Stomach smooth muscle (tissue), 2 donors: ENCODE data around the gene TENM4.

Source experiments
- H3K27ac ChIP-seq: one replicate; pipeline ENCODE4 v1.7.0; 2013; ENCODE audit warnings: mild to moderate bottlenecking, low read length, inconsistent platforms
- H3K27me3 ChIP-seq, 2 donors: one replicate each; pipeline ENCODE4 v1.7.0; 2013; ENCODE audit warnings: low read length in 2 of 2; ENCODE audit not compliant: insufficient read depth in 2 of 2, control insufficient read depth in 1 of 2
- H3K36me3 ChIP-seq, 2 donors: one replicate each; pipeline ENCODE4 v1.7.0; 2013; ENCODE audit warnings: low read length in 2 of 2; ENCODE audit not compliant: control insufficient read depth in 2 of 2, insufficient read depth in 2 of 2
- H3K4me1 ChIP-seq: one replicate; pipeline ENCODE4 v1.7.0; 2013; ENCODE audit warnings: low read length; ENCODE audit not compliant: control insufficient read depth, insufficient read depth
- H3K4me3 ChIP-seq, 2 donors: one replicate each; pipeline ENCODE4 v1.7.0; 2013; ENCODE audit warnings: low read length in 2 of 2
- H3K9ac ChIP-seq, 2 donors: one replicate each; pipeline ENCODE4 v1.7.0; 2013; ENCODE audit warnings: low read length in 2 of 2, mild to moderate bottlenecking in 1 of 2
- H3K9me3 ChIP-seq, 2 donors: one replicate each; pipeline ENCODE4 v1.7.0; 2013; ENCODE audit warnings: low read length in 2 of 2; ENCODE audit not compliant: control insufficient read depth in 2 of 2
- donor health status: healthy.
- donor health status: Pancreatic carcinoma.

Gene TENM4

DNA sequence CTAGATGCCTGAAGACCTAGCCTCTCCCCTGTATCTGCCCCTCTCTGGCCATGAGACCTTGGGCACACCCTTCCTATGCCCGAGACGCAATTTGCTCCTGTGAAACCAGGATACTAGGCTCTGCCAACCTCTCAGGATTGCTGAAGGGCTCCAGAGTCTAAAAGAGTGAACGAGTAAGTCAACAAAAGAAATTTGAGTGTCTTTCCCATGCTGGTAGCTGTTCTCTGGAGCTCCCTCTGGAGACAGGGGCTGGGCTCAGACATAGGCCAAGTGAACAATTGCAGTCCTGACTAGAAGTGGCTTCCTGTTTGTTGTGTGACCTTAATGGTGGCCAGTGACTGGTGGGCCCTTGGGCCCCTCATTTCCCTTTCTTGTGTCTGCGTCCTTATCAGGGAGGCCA lies 677.2 kb downstream of the TENM4 start:
- Histone ChIP-seq H3K4me1 (no peaks in the 10 kb centered on the region), H3K36me3 (no peaks in the 10 kb centered on the region), H3K27me3 (no peaks in the 10 kb centered on the region), H3K4me3 (no peak overlapping the region), H3K27ac (no peak overlapping the region), H3K9ac (no peak overlapping the region), H3K9me3 (no peaks in the 10 kb centered on the region)

DNA sequence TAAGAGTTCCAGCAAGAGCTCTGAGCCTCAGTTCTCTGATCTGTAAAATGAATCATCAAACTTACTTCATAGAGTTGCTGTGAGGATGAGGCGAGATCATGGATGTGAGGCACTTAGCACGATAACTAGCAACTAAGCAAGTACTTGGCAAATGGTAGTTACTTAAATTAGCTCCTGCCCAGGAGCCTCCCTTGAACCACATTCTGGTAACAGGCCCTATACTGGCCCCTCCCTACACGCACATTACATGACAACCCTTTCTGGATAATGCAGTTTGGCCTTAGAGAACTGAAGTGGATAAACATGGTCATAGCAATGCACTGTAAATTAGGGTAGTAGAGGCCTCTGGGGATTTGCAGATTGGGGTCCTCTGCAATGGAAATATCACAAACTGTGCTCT lies 678.7 kb downstream of the TENM4 start:
- no peaks in the 10 kb centered on the region for H3K9me3 ChIP-seq
- H3K27ac ChIP-seq: no peak overlapping the region
- H3K9ac ChIP-seq: no peak overlapping the region
- H3K27me3 ChIP-seq: no peaks in the 10 kb centered on the region
- H3K36me3 ChIP-seq: no peaks in the 10 kb centered on the region
- no peaks in the 10 kb centered on the region for H3K4me1 ChIP-seq
- no peak overlapping the region for H3K4me3 ChIP-seq

DNA sequence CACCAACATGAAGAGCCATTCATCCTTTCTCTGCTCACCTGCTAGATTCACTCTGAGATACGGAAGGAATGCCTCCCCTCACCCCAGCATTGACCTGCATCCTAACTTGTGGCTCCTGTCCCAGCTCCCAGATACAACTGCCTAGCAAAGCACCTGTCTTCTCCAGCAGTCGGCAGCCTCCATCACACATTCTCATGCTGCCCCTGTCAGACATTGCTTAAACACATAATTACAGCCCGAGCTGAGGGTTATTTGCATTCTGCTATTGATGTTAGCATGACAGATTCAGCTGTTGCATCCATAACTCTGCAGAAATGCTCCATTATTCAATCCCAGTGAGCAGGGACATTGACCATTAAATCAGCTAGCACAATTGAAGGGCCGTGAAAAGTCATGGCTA lies 681.8 kb downstream of the TENM4 start:
- no peaks in the 10 kb centered on the region for H3K4me1 ChIP-seq
- H3K4me3 ChIP-seq: no peak overlapping the region
- no peaks in the 10 kb centered on the region for H3K36me3 ChIP-seq
- H3K27me3 ChIP-seq: peaks cover 0 to 2% of the 10 kb centered on the region in 2 donors
- H3K9ac ChIP-seq: no peak overlapping the region
- H3K27ac ChIP-seq: no peak overlapping the region
- H3K9me3 ChIP-seq: no peaks in the 10 kb centered on the region

DNA sequence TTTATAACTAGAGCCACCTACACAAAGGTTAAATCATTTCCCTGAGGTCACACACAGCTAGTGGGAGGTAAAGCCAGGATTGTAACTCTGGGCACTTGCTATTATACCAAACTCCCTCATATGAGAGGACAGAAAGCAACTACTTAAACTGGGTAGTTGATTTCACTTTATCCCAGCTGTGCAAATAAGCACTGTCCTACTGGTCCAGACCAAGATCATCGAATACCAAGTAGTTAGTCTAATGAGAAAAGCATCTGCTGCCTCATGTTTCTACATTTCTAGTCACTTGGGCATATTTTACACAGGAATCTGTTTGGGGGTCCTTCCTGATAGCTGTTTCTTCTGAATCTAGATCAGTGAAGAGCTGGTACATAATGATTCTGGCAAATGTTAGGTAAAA lies 687.5 kb downstream of the TENM4 start:
- Histone ChIP-seq H3K9ac (no peak overlapping the region), H3K4me3 (no peak overlapping the region), H3K27me3 (peaks cover 2% of the 10 kb centered on the region in 2 donors), H3K9me3 (no peaks in the 10 kb centered on the region), H3K27ac (no peak overlapping the region), H3K36me3 (no peaks in the 10 kb centered on the region), H3K4me1 (no peaks in the 10 kb centered on the region)

DNA sequence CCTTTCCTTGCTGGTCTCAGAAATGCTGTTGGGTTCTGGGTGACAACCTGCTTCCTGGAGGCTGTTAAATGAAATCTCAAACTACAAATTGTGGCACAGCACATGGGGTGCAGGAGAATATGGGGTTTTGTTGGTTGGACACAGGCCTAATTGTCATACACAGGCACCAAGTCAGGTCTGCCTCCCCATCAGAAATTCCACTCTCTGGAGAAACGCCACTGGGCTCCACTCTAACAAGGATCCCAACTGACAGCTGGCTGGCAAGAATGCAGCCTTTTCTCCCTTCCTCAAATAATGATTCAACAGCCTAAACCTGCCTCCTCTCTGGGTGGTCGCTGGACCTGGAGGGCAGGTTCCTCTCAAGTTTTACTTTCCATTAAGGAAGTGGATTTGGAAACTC lies 688.3 kb downstream of the TENM4 start:
- Histone ChIP-seq H3K9ac (no peak overlapping the region), H3K4me3 (no peak overlapping the region), H3K36me3 (no peaks in the 10 kb centered on the region), H3K9me3 (no peaks in the 10 kb centered on the region), H3K27me3 (peaks cover 2% of the 10 kb centered on the region in 2 donors), H3K27ac (no peak overlapping the region), H3K4me1 (no peaks in the 10 kb centered on the region)

DNA sequence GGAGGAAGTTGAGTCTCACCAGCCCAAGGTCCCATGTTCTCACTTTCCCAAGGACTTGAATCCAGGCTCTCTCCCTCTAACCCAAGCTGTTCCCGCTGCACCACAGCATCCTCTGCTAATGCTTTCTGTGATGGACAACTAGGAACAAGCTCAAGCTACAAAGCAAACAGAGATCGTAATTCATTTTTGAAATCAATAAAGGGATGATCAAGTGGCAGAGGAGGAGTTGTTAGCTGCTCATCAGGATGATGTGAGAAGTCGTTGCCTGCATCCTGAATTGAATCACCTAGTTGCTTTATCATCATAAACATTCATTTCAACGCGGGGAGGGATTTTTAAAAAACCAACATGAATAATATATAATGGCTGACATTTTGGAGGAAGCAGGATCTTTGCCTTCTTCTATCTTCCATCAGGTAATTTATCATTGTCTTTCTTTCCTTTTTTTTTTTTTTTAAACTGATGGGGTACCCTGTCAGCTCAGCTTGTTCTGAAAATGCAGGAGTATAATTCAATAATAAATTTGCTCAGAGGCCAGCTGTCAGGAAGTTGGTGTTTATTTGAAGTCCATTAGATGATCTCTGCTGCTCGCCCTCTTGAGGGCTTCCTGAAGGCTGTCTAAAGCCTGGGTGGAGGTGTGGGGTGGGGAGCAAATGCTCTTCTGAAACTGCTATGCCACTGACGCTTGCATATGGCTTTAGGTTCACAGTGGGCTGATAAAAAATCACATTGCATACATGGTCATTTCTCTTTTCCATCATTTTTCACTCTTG lies 691.7 kb downstream of the TENM4 start:
- no peaks in the 10 kb centered on the region for H3K36me3 ChIP-seq
- no peak overlapping the region for H3K4me3 ChIP-seq
- peaks cover 0 to 4% of the 10 kb centered on the region in 2 donors for H3K27me3 ChIP-seq
- H3K9ac ChIP-seq: no peak overlapping the region
- no peaks in the 10 kb centered on the region for H3K9me3 ChIP-seq
- H3K4me1 ChIP-seq: no peaks in the 10 kb centered on the region
- H3K27ac ChIP-seq: no peak overlapping the region

DNA sequence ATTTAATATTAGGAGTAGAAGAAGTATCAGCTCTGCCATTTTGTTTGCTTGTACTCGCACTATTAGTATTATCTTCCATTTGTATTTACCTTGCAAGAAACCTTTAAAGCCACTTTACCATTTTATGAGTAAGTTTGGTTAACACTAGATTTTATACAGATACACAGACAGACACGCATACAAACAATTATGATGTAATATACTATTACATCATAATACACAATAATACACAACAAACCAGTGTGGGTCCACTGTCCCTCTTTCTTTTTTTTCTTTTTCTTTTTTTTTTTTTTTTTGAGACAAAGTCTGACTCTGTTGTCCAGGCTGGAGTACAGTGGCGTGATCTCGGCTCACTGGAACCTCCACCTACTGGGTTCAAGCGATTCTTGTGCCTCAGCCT lies 695.9 kb downstream of the TENM4 start:
- Histone ChIP-seq H3K27me3 (peaks cover 0 to 4% of the 10 kb centered on the region in 2 donors), H3K36me3 (no peaks in the 10 kb centered on the region), H3K9me3 (no peaks in the 10 kb centered on the region), H3K4me1 (peaks cover 2% of the 10 kb centered on the region), H3K27ac (no peak overlapping the region), H3K4me3 (no peak overlapping the region), H3K9ac (no peak overlapping the region)

DNA sequence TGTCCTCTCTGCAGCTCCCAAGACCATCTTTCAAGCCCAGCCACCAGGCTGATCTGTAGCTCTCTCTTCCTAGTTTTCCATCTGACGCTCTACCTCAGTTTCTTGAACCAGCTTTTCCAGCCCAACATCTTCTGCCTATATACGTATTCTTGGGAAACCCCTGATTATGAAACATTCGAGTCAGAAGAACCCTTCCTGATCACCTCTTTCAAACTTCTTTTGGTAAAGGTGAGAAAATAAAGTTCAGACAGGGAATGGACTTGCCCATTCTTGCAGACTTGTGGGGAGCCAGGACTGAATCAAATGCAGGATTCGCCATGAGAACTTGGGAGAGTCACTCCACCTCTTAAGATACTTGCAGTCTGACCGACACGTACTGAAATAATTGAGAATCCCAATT lies 696.6 kb downstream of the TENM4 start:
- H3K9ac ChIP-seq: no peak overlapping the region
- no peaks in the 10 kb centered on the region for H3K36me3 ChIP-seq
- H3K4me1 ChIP-seq: peaks cover 2% of the 10 kb centered on the region
- H3K27ac ChIP-seq: no peak overlapping the region
- H3K4me3 ChIP-seq: no peak overlapping the region
- H3K27me3 ChIP-seq: peaks cover 0 to 4% of the 10 kb centered on the region in 2 donors
- H3K9me3 ChIP-seq: no peaks in the 10 kb centered on the region

DNA sequence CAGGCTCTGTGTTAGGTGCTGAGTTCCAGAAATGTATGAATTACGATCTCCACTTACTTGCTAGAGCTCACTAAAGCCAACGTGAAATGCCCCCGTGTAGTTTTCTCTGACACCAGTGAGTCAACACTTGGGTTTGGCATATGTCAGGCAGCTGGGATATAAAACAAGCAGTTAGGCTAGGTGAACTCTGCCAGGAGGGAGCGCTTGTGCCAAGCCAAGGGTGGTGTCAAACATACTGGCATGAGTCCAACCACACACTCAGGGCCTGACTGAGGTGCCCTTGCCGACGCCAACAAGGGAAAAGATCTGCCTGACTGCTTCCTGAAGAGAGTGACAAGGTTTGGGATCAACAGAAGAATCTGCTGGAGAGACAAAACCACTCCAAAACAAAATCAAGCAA lies 698.4 kb downstream of the TENM4 start:
- peaks cover 0 to 2% of the 10 kb centered on the region in 2 donors for H3K27me3 ChIP-seq
- H3K9ac ChIP-seq: no peak overlapping the region
- no peak overlapping the region for H3K27ac ChIP-seq

DNA sequence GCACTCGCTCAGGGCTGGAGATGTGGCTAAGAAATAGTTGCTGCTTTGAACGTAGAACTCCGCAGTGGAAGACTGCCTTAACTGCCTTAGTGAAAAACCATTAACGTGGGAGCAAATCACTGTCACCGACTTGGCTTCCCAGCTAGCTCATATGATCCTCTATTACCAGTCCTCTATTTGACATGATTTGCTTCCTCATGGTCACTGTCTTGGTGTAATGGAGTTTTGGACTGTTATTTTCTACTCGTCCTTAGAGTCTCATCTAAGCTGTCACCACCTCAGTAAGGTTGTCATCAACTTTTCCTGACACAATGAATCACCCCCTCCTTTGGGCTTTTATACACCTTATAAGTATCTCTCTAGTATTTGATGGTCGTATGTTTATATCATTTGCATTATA lies 699.1 kb downstream of the TENM4 start:
- Histone ChIP-seq H3K9ac (no peak overlapping the region), H3K27ac (no peak overlapping the region), H3K9me3 (no peaks in the 10 kb centered on the region), H3K4me3 (no peak overlapping the region), H3K36me3 (no peaks in the 10 kb centered on the region), H3K27me3 (no peaks in the 10 kb centered on the region), H3K4me1 (peaks cover 2% of the 10 kb centered on the region)

More for the DNA sequence above, 698.4 kb downstream of the TENM4 start:
- H3K36me3 ChIP-seq: no peaks in the 10 kb centered on the region
- peaks cover 2% of the 10 kb centered on the region for H3K4me1 ChIP-seq
- H3K9me3 ChIP-seq: no peaks in the 10 kb centered on the region
- H3K4me3 ChIP-seq: no peak overlapping the region

DNA sequence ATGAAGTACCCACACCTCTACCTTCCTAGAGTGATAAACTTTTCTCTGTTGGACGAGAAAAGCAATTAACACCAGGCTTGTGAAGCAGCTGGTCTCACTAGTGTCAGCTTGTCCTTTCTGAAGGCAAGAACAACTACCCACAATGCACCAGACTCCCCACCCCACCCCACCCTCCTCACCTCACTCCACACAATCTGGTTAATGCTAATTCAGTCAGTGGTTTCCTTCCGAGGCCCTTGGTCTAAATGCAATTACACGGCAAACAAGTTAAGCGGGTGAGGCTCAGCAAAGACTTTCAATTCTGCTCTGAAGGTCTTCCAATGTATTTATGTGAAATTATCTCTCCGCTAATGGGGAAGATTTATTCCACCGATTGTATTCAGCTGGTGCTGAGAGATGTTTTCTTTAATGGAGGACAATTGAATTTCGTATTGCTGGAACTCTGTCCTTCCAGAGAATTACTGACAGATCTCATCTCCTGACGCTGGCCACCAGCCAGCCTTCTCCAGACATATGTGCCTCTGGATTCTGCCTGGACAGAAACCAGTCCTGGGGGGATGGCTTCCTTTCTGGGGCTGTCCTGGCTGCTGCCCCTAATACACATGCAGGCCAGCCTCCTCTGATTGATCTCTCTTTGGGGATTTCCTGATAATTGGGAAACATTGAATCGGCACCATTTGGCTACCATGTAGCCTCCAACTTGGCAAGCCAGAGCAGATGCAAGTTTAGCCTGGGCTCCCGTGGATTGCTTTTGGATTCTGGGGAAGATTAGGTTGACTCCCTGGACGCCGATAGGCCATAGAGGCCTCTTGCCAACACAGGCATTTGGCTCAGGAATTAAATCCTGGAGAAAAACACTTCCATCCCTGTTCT lies 700.4 kb downstream of the TENM4 start:
- H3K27ac ChIP-seq: no peak overlapping the region
- H3K9ac ChIP-seq: no peak overlapping the region
- H3K4me1 ChIP-seq: peaks cover 2% of the 10 kb centered on the region
- H3K36me3 ChIP-seq: no peaks in the 10 kb centered on the region
- H3K27me3 ChIP-seq: no peaks in the 10 kb centered on the region
- H3K4me3 ChIP-seq: no peak overlapping the region
- H3K9me3 ChIP-seq: no peaks in the 10 kb centered on the region
